ENCODE data around the gene ADCYAP1.

Gene ADCYAP1

GRCh38 chr18:911025-911424, 6.4 kb downstream of the ADCYAP1 start:
- DNase-seq, result no peak

GRCh38 chr18:911486-911885, 6.8 kb downstream of the ADCYAP1 start:
- no peak for DNase-seq

GRCh38 chr18:916562-916961, 11.9 kb downstream of the ADCYAP1 start:
- DNase-seq, result no peak

- DNase-seq, result no peak
These were observed 14.4 kb downstream of the ADCYAP1 start for GRCh38 chr18:919078-919477.

GRCh38 chr18:923144-923866, 18.6 kb downstream of the ADCYAP1 start:
- DNase-seq, result no peak

GRCh38 chr18:924987-925386, 20.3 kb downstream of the ADCYAP1 start:
- DNase-seq, result no peak

- DNase-seq, result no peak
These were observed 22.3 kb downstream of the ADCYAP1 start for GRCh38 chr18:926946-927345.

GRCh38 chr18:933082-933481, 28.4 kb downstream of the ADCYAP1 start:
- no peak for DNase-seq

GRCh38 chr18:934518-935133, 30.0 kb downstream of the ADCYAP1 start:
- no peak for DNase-seq

GRCh38 chr18:936941-937340, 32.3 kb downstream of the ADCYAP1 start:
- DNase-seq, result no peak

GRCh38 chr18:939166-939565, 34.5 kb downstream of the ADCYAP1 start:
- no peak for DNase-seq

- DNase-seq, result no peak
These were observed 35.3 kb downstream of the ADCYAP1 start for GRCh38 chr18:939958-940357.

- DNase-seq, result no peak
These were observed 36.7 kb downstream of the ADCYAP1 start for GRCh38 chr18:941331-941730.

- no peak for DNase-seq
These were observed 39.8 kb downstream of the ADCYAP1 start for GRCh38 chr18:944440-944839.

GRCh38 chr18:949724-950631, 45.3 kb downstream of the ADCYAP1 start:
- DNase-seq, result no peak

- DNase-seq, result no peak
These were observed 46.3 kb downstream of the ADCYAP1 start for GRCh38 chr18:950882-951495.

- DNase-seq, result no peak
These were observed 50.9 kb downstream of the ADCYAP1 start for GRCh38 chr18:955384-956066.

- DNase-seq, result no peak
These were observed 53.2 kb downstream of the ADCYAP1 start for GRCh38 chr18:957829-958228.

GRCh38 chr18:959854-960253, 55.2 kb downstream of the ADCYAP1 start:
- DNase-seq, result no peak
